ENCODE results near the gene ATG9A. TPM values are rescaled to one million over a fixed set of nuclear protein-coding genes. Genes with fewer than 3 reads are reported as not detected.

ATG9A gene
- total RNA-seq, 2 donors from 2014 or later = 45.4 to 45.7 TPM

DNA sequence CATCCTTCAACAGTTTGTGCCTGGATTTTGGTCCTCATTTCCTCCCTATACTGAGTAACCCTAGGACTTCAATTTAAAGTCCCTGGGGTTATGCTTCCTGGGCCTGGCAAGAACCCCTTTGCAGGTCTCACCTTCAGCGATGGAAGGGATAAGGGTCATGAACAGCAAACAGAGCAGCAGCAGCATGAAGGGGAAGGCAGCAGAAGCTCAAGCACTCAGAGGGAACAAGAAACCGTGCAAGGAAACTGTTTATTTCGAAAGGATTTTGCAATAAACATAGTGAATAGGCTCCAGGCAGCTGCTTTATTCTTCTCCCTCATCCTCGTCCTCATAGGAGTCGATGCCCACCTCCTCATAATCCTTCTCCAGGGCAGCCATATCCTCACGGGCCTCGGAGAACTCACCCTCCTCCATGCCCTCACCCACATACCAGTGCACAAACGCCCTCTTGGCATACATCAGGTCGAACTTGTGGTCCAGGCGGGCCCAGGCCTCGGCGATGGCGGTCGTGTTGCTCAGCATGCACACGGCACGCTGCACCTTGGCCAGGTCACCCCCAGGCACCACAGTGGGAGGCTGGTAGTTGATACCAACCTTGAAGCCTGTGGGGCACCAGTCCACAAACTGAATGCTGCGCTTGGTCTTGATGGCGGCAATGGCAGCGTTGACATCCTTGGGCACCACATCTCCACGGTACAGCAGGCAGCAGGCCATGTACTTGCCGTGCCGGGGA lies 20.8 kb upstream of the ATG9A start:
- no peak overlapping the region for H3K9ac ChIP-seq (ENCODE audit: extremely low read depth, low read length, poor library complexity, severe bottlenecking)
- peaks cover 26% of the 10 kb centered on the region for H3K4me1 Mint-ChIP-seq
- H3K36me3 Mint-ChIP-seq (ENCODE audit: low read depth) = peaks cover 5% of the 10 kb centered on the region
- WGBS, 2 experiments (ENCODE audit: insufficient coverage in 1 of 2, insufficient read length in 1 of 2) = 93 to 95% methylated on average over 18 to 22 of the region's 22 CpGs
- H3K4me3 ChIP-seq (ENCODE audit: low read length) = no peak overlapping the region
- no peak overlapping the region for H3K27ac ChIP-seq (ENCODE audit: low read depth, low read length)
- peaks cover 38% of the 10 kb centered on the region for H3K27me3 ChIP-seq (ENCODE audit: control insufficient read depth, insufficient read depth, low read length, poor library complexity, severe bottlenecking)
- no peak for DNase-seq
- peaks cover 41% of the 10 kb centered on the region for H3K27me3 Mint-ChIP-seq (ENCODE audit: insufficient read depth)
- no peaks in the 10 kb centered on the region for H3K9me3 Mint-ChIP-seq
- H3K9me3 ChIP-seq (ENCODE audit: control insufficient read depth, low read length) = no peaks in the 10 kb centered on the region
- TF ChIP-seq, protein P1, sequence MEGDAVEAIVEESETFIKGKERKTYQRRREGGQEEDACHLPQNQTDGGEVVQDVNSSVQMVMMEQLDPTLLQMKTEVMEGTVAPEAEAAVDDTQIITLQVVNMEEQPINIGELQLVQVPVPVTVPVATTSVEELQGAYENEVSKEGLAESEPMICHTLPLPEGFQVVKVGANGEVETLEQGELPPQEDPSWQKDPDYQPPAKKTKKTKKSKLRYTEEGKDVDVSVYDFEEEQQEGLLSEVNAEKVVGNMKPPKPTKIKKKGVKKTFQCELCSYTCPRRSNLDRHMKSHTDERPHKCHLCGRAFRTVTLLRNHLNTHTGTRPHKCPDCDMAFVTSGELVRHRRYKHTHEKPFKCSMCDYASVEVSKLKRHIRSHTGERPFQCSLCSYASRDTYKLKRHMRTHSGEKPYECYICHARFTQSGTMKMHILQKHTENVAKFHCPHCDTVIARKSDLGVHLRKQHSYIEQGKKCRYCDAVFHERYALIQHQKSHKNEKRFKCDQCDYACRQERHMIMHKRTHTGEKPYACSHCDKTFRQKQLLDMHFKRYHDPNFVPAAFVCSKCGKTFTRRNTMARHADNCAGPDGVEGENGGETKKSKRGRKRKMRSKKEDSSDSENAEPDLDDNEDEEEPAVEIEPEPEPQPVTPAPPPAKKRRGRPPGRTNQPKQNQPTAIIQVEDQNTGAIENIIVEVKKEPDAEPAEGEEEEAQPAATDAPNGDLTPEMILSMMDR (conservative IDR thresholded peaks at IDR 0.05) = no peak
- no peak overlapping the region for H3K4me3 Mint-ChIP-seq
- peak overlapping the region; percentile 93 for H3K27ac Mint-ChIP-seq
- H3K4me1 ChIP-seq (ENCODE audit: control insufficient read depth, insufficient read depth, low read length) = peaks cover 21% of the 10 kb centered on the region
- peaks cover 14% of the 10 kb centered on the region for H3K36me3 ChIP-seq (ENCODE audit: control insufficient read depth, insufficient read depth, low read length)

DNA sequence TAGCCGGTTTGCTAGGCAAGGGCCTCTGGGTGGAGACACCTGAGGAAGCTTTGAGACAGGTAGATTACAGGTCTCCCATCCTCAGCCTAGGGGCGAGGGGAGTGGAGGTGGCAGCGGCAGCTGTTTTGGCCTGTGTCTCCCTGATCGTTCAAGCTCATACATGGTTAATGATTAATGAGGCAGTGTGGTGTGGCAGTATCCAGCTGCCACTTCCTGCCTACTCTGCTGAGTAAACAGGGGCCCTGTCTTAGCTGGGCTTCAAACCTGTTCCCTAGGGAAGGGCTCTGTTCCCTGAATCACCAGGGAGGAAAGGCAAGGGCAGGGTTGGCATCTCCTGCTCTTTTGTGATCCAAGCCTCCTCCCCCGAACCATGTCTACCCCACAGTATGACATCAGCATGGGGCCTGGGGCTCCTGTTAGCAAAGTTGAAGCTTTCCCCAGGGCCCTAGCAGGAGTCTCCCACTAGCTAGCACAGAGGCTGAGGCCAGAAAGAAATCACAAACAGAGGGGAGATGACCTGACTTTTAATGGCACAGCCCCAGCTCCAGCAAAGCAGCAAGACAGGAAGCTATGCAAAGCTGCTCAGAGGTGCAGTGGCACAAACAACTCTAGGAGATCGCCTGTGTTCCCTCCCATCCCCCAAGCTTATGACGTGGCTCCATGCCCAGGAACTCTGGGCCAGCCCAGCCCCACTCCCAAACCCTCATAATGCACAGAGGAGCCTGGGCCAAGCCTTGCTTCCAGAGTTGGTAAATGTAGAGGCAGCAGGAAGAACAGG lies 20.0 kb upstream of the ATG9A start:
- H3K27me3 ChIP-seq (ENCODE audit: control insufficient read depth, insufficient read depth, low read length, poor library complexity, severe bottlenecking) = peaks cover 30% of the 10 kb centered on the region
- TF ChIP-seq, protein P1 (conservative IDR thresholded peaks at IDR 0.05) = no peak
- no peak overlapping the region for H3K27ac ChIP-seq (ENCODE audit: low read depth, low read length)
- DNase-seq = peak; percentile 66
- no peaks in the 10 kb centered on the region for H3K9me3 ChIP-seq (ENCODE audit: control insufficient read depth, low read length)
- Mint-ChIP-seq H3K4me1 (peaks cover 29% of the 10 kb centered on the region), H3K9me3 (no peaks in the 10 kb centered on the region), H3K27me3 (ENCODE audit: insufficient read depth) (peaks cover 33% of the 10 kb centered on the region), H3K4me3 (peak overlapping the region; percentile 42), H3K36me3 (ENCODE audit: low read depth) (peaks cover 5% of the 10 kb centered on the region), H3K27ac (peak overlapping the region; percentile 93)
- H3K36me3 ChIP-seq (ENCODE audit: control insufficient read depth, insufficient read depth, low read length) = peaks cover 14% of the 10 kb centered on the region
- peak overlapping the region; percentile 17 for H3K4me3 ChIP-seq (ENCODE audit: low read length)
- peaks cover 21% of the 10 kb centered on the region for H3K4me1 ChIP-seq (ENCODE audit: control insufficient read depth, insufficient read depth, low read length)
- 51 to 68% methylated on average over 4 to 7 of the region's 7 CpGs for WGBS, 2 experiments (ENCODE audit: insufficient coverage in 1 of 2, insufficient read length in 1 of 2)
- no peak overlapping the region for H3K9ac ChIP-seq (ENCODE audit: extremely low read depth, low read length, poor library complexity, severe bottlenecking)

DNA sequence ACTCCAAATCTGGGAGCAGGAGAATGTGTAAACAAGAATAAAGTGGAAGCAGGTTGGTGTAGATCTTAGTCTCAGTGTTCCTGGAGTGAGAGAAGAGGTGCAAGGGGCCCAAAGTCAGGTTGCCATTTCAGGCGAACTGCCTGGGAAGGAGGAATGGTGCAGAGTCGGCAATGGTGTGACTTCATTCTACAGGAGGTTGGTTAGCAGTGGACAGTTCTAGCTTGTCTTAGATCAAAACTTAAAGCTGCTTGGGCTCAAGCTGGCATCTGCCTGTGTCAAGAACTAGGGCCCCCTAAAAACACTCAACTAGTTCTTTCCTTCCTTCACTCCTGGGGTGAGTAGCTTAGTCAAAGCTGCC lies 19.4 kb upstream of the ATG9A start:
- 98% methylated on average over 2 of the region's 2 CpGs; no CpG with 5 or more reads in 1 of the 2 experiments for WGBS, 2 experiments (ENCODE audit: insufficient coverage in 1 of 2, insufficient read length in 1 of 2)
- H3K4me3 Mint-ChIP-seq = peak overlapping the region; percentile 42
- peaks cover 28% of the 10 kb centered on the region for H3K27me3 Mint-ChIP-seq (ENCODE audit: insufficient read depth)
- Histone ChIP-seq H3K9me3 (ENCODE audit: control insufficient read depth, low read length) (no peaks in the 10 kb centered on the region), H3K9ac (ENCODE audit: extremely low read depth, low read length, poor library complexity, severe bottlenecking) (no peak overlapping the region), H3K36me3 (ENCODE audit: control insufficient read depth, insufficient read depth, low read length) (peaks cover 14% of the 10 kb centered on the region), H3K27ac (ENCODE audit: low read depth, low read length) (no peak overlapping the region), H3K4me1 (ENCODE audit: control insufficient read depth, insufficient read depth, low read length) (peaks cover 21% of the 10 kb centered on the region), H3K27me3 (ENCODE audit: control insufficient read depth, insufficient read depth, low read length, poor library complexity, severe bottlenecking) (peaks cover 24% of the 10 kb centered on the region), H3K4me3 (ENCODE audit: low read length) (peak overlapping the region; percentile 17)
- TF ChIP-seq, protein P1 (conservative IDR thresholded peaks at IDR 0.05) = no peak
- no peak for DNase-seq
- H3K9me3 Mint-ChIP-seq = no peaks in the 10 kb centered on the region
- peaks cover 5% of the 10 kb centered on the region for H3K36me3 Mint-ChIP-seq (ENCODE audit: low read depth)
- peaks cover 30% of the 10 kb centered on the region for H3K4me1 Mint-ChIP-seq
- peak overlapping the region; percentile 93 for H3K27ac Mint-ChIP-seq
